ENCODE measurements around the gene HLA-DRA. TPM values are rescaled to one million over a fixed set of nuclear protein-coding genes. Genes with fewer than 3 reads are reported as not detected.

Gene HLA-DRA
- polyA plus RNA-seq, 1 donor from 2014 or later = not detected

GRCh38 chr6:32410906-32411305, 28.8 kb upstream of the HLA-DRA start:
- no peaks in the 10 kb centered on the region for H3K79me2 ChIP-seq (replicated peaks; ENCODE audit: insufficient read depth, low read length)
- H3K9ac ChIP-seq (ENCODE audit: low read length) = no peak overlapping the region
- H3K36me3 ChIP-seq (ENCODE audit: insufficient read depth, low read length) = no peaks in the 10 kb centered on the region
- no peak overlapping the region for H3K4me2 ChIP-seq (ENCODE audit: low read length)
- H3K27me3 ChIP-seq (ENCODE audit: insufficient read depth, low read depth, low read length) = peaks cover 2% of the 10 kb centered on the region
- H3K27ac ChIP-seq (ENCODE audit: low read length) = no peak overlapping the region
- H2AFZ ChIP-seq (ENCODE audit: low read depth, low read length) = no peak overlapping the region
- TF ChIP-seq RAD21 (conservative IDR thresholded peaks at IDR 0.05) = no peak
- TF ChIP-seq, protein P1, sequence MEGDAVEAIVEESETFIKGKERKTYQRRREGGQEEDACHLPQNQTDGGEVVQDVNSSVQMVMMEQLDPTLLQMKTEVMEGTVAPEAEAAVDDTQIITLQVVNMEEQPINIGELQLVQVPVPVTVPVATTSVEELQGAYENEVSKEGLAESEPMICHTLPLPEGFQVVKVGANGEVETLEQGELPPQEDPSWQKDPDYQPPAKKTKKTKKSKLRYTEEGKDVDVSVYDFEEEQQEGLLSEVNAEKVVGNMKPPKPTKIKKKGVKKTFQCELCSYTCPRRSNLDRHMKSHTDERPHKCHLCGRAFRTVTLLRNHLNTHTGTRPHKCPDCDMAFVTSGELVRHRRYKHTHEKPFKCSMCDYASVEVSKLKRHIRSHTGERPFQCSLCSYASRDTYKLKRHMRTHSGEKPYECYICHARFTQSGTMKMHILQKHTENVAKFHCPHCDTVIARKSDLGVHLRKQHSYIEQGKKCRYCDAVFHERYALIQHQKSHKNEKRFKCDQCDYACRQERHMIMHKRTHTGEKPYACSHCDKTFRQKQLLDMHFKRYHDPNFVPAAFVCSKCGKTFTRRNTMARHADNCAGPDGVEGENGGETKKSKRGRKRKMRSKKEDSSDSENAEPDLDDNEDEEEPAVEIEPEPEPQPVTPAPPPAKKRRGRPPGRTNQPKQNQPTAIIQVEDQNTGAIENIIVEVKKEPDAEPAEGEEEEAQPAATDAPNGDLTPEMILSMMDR (IDR thresholded peaks at IDR 0.05; ENCODE audit: poor library complexity, severe bottlenecking) = no peak
- no peak for TF ChIP-seq SMC3 (conservative IDR thresholded peaks at IDR 0.05; ENCODE audit: poor library complexity)
- TF ChIP-seq, protein P2, sequence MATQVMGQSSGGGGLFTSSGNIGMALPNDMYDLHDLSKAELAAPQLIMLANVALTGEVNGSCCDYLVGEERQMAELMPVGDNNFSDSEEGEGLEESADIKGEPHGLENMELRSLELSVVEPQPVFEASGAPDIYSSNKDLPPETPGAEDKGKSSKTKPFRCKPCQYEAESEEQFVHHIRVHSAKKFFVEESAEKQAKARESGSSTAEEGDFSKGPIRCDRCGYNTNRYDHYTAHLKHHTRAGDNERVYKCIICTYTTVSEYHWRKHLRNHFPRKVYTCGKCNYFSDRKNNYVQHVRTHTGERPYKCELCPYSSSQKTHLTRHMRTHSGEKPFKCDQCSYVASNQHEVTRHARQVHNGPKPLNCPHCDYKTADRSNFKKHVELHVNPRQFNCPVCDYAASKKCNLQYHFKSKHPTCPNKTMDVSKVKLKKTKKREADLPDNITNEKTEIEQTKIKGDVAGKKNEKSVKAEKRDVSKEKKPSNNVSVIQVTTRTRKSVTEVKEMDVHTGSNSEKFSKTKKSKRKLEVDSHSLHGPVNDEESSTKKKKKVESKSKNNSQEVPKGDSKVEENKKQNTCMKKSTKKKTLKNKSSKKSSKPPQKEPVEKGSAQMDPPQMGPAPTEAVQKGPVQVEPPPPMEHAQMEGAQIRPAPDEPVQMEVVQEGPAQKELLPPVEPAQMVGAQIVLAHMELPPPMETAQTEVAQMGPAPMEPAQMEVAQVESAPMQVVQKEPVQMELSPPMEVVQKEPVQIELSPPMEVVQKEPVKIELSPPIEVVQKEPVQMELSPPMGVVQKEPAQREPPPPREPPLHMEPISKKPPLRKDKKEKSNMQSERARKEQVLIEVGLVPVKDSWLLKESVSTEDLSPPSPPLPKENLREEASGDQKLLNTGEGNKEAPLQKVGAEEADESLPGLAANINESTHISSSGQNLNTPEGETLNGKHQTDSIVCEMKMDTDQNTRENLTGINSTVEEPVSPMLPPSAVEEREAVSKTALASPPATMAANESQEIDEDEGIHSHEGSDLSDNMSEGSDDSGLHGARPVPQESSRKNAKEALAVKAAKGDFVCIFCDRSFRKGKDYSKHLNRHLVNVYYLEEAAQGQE (IDR thresholded peaks at IDR 0.05; ENCODE audit: borderline replicate concordance) = no peak
- TF ChIP-seq TAF1 (IDR thresholded peaks at IDR 0.05; ENCODE audit: low read depth) = no peak
- TF ChIP-seq EP300 (conservative IDR thresholded peaks at IDR 0.05; ENCODE audit: poor library complexity, severe bottlenecking) = no peak
- H3F3A ChIP-seq (ENCODE audit: insufficient read depth, low read length, poor library complexity, severe bottlenecking) = no peaks in the 10 kb centered on the region
- H3K9me3 ChIP-seq (ENCODE audit: low read length) = no peaks in the 10 kb centered on the region
- no peaks in the 10 kb centered on the region for H3K9me2 ChIP-seq (ENCODE audit: insufficient read depth, low read length)
- no peak overlapping the region for H3K4me3 ChIP-seq (ENCODE audit: low read length)
- H4K20me1 ChIP-seq (ENCODE audit: insufficient read depth) = no peaks in the 10 kb centered on the region

- Histone ChIP-seq H3K27me3 (ENCODE audit: insufficient read depth, low read depth, low read length) (peaks cover 3% of the 10 kb centered on the region), H3K79me2 (replicated peaks; ENCODE audit: insufficient read depth, low read length) (no peaks in the 10 kb centered on the region), H2AFZ (ENCODE audit: low read depth, low read length) (no peak overlapping the region), H3K27ac (ENCODE audit: low read length) (no peak overlapping the region), H3K9me2 (ENCODE audit: insufficient read depth, low read length) (no peaks in the 10 kb centered on the region), H3K9me3 (ENCODE audit: low read length) (no peaks in the 10 kb centered on the region), H3K9ac (ENCODE audit: low read length) (no peak overlapping the region), H3K4me3 (ENCODE audit: low read length) (no peak overlapping the region), H3F3A (ENCODE audit: insufficient read depth, low read length, poor library complexity, severe bottlenecking) (no peaks in the 10 kb centered on the region), H3K4me2 (ENCODE audit: low read length) (no peak overlapping the region), H3K36me3 (ENCODE audit: insufficient read depth, low read length) (no peaks in the 10 kb centered on the region), H4K20me1 (ENCODE audit: insufficient read depth) (no peaks in the 10 kb centered on the region)
- TF ChIP-seq TAF1 (IDR thresholded peaks at IDR 0.05; ENCODE audit: low read depth) = no peak
- TF ChIP-seq EZH2 (IDR thresholded peaks at IDR 0.05; ENCODE audit: borderline replicate concordance, insufficient read depth, low read length, poor library complexity, severe bottlenecking) = no peak
- TF ChIP-seq, protein P2 (IDR thresholded peaks at IDR 0.05; ENCODE audit: borderline replicate concordance) = no peak
- TF ChIP-seq, protein P1 (IDR thresholded peaks at IDR 0.05; ENCODE audit: poor library complexity, severe bottlenecking) = no peak
- no peak for TF ChIP-seq SMC3 (conservative IDR thresholded peaks at IDR 0.05; ENCODE audit: poor library complexity)
- no peak for TF ChIP-seq EP300 (conservative IDR thresholded peaks at IDR 0.05; ENCODE audit: poor library complexity, severe bottlenecking)
- TF ChIP-seq MXI1 (conservative IDR thresholded peaks at IDR 0.05; ENCODE audit: poor library complexity, severe bottlenecking) = no peak
- TF ChIP-seq POLR2AphosphoS5 (IDR thresholded peaks at IDR 0.05) = no peak
- no peak for TF ChIP-seq RAD21 (conservative IDR thresholded peaks at IDR 0.05)
Observed at GRCh38 chr6:32411566-32412327, 27.9 kb upstream of the HLA-DRA start.

Data from neural cell (in vitro differentiated cells).